ENCODE data around the gene HOXA4. TPM values are rescaled to one million over a fixed set of nuclear protein-coding genes. Genes with fewer than 3 reads are reported as not detected.

HOXA4 gene
- total RNA-seq, 1 experiment from 2014 or later, result 1.5 TPM

- no peaks in the 10 kb centered on the region for H3K9me3 ChIP-seq
- peaks cover 38% of the 10 kb centered on the region for H3K36me3 ChIP-seq
- H3K4me3 ChIP-seq, result peak overlapping the region; percentile 62
- no peak for DNase-seq
- H3K27me3 ChIP-seq, result no peaks in the 10 kb centered on the region
These were observed 31.4 kb upstream of the HOXA4 start for GRCh38 chr7:27161721-27162560.

DNA sequence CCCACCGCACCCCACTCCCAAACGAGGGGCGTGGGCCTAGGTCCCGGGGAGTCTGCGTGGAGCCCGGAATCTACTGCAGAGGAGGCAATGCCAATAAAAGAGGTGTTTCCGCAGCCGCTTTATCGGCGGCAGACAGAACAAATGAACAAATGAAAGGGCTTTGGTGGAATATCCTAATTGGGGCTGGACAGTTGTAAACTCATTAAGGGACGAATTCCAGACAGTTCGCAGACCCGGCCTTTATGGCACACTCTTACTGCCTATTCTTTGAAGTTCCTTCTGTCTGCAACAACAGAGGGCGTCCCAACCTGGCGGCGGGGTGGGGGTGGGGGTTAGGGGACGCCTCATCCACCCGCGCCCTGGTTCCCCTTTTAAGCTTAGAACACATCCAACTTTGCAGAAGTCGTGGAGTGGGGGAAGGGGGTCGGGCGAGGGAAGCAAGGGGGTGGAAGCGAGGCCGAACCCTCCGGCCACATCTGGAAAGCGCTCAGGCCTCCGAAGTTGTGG, 30.7 kb upstream of the HOXA4 start:
- Histone ChIP-seq H3K4me3 (peak overlapping the region; percentile 46), H3K9me3 (no peaks in the 10 kb centered on the region), H3K36me3 (peaks cover 34% of the 10 kb centered on the region), H3K27me3 (no peaks in the 10 kb centered on the region)
- DNase-seq, result peak; percentile 39

GRCh38 chr7:27160546-27161213, 30.1 kb upstream of the HOXA4 start:
- DNase-seq, result peak; percentile 76
- H3K9me3 ChIP-seq, result no peaks in the 10 kb centered on the region
- peaks cover 34% of the 10 kb centered on the region for H3K36me3 ChIP-seq
- peak overlapping the region; percentile 46 for H3K4me3 ChIP-seq
- no peaks in the 10 kb centered on the region for H3K27me3 ChIP-seq

- DNase-seq, result no peak
- Histone ChIP-seq H3K27me3 (no peaks in the 10 kb centered on the region), H3K36me3 (peaks cover 33% of the 10 kb centered on the region), H3K9me3 (no peaks in the 10 kb centered on the region), H3K4me3 (peak overlapping the region; percentile 46; the same call in 1 of the 2 replicates)
These were observed 29.6 kb upstream of the HOXA4 start for GRCh38 chr7:27160145-27160545.

- no peak overlapping the region for H3K4me3 ChIP-seq
- DNase-seq, result no peak
- peaks cover 26% of the 10 kb centered on the region for H3K36me3 ChIP-seq
- no peaks in the 10 kb centered on the region for H3K27me3 ChIP-seq
- no peaks in the 10 kb centered on the region for H3K9me3 ChIP-seq
These were observed 28.9 kb upstream of the HOXA4 start for GRCh38 chr7:27159266-27160144.

GRCh38 chr7:27158436-27159265, 28.1 kb upstream of the HOXA4 start:
- no peaks in the 10 kb centered on the region for H3K27me3 ChIP-seq
- H3K36me3 ChIP-seq, result peaks cover 18% of the 10 kb centered on the region
- no peak for DNase-seq
- H3K4me3 ChIP-seq, result no peak overlapping the region
- H3K9me3 ChIP-seq, result no peaks in the 10 kb centered on the region

DNA sequence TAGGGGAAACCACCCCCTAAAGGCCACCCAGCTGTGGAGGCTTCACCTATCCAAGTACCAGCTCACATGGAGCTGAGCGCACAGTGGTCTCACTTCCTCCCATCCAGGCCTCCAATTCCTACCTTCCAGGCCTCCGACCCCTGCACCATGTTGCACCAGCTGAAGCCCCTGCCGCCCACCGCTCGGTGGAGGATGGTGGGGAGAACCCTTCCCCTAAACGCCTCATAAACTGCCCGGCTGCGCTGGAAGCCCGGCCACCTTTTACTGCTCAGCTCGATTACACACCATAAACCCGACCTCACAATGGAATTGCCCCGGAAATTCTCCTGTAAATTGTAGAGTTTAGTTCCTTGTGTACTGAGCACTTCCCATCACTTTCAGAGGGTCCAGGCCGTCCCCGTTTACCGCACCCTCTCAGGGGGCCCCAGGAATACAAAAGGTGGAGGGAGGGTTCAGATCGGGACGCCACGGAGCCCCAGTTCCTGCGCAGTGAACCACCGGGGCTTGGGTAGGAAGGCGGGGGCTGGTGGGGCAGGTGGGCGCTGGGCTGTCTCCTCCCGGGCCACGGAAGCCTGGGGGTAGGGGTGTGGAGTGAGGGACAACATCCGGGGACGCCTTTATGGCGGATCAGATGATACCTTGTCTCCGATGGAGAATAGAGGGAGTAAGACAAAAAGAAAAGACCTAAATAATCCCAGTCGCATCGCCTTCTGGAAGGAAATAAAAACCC, 27.3 kb upstream of the HOXA4 start:
- Histone ChIP-seq H3K9me3 (no peaks in the 10 kb centered on the region), H3K36me3 (peaks cover 10% of the 10 kb centered on the region), H3K27me3 (no peaks in the 10 kb centered on the region), H3K4me3 (no peak overlapping the region)
- DNase-seq, result no peak

- DNase-seq, result no peak
- Histone ChIP-seq H3K9me3 (no peaks in the 10 kb centered on the region), H3K27me3 (no peaks in the 10 kb centered on the region), H3K4me3 (peak overlapping the region; percentile 83), H3K36me3 (peaks cover 5% of the 10 kb centered on the region; the same call in 1 of the 2 replicates)
These were observed 26.6 kb upstream of the HOXA4 start for GRCh38 chr7:27156916-27157701.

DNA sequence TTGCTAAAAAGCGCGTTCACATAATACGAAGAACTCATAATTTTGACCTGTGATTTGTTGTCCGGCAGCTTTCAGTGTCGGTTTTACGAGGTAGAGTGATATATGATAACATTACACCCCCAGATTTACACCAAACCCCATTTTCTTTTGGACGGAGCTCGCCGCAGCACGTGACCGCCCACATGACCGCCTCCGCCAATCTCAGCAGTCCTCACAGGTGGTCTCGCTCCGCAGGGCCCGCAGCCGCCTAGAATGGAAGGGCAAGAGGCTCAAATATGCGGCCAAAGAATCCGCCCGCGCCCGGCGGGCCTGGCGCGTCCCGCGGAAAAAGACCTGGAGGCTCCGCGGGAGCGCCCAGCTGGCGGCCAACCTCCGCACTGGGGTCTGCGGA, 25.9 kb upstream of the HOXA4 start, which contains the start of gene HOXA7:
Gene HOXA7, minus strand, starts transcription at position 168 of the 391 bp plus-strand sequence. Its CDS starts 130 bp downstream, at position 38.
- Histone ChIP-seq H3K36me3 (no peaks in the 10 kb centered on the region), H3K9me3 (no peaks in the 10 kb centered on the region), H3K4me3 (peak within 1 kb of the TSS; percentile 83), H3K27me3 (no peaks in the 10 kb centered on the region)
- peak; percentile 86 for DNase-seq

- DNase-seq, result peak; percentile 47
These were observed 25.4 kb upstream of the HOXA4 start for GRCh38 chr7:27155816-27156507.

GRCh38 chr7:27154901-27155815, 24.6 kb upstream of the HOXA4 start:
- Histone ChIP-seq H3K4me3 (peak overlapping the region; percentile 83), H3K36me3 (no peaks in the 10 kb centered on the region), H3K9me3 (no peaks in the 10 kb centered on the region), H3K27me3 (no peaks in the 10 kb centered on the region)
- DNase-seq, result no peak

More at GRCh38 chr7:27155816-27156507, 25.4 kb upstream of the HOXA4 start:
- H3K36me3 ChIP-seq, result no peaks in the 10 kb centered on the region
- H3K27me3 ChIP-seq, result no peaks in the 10 kb centered on the region
- peak overlapping the region; percentile 83 for H3K4me3 ChIP-seq
- no peaks in the 10 kb centered on the region for H3K9me3 ChIP-seq

- no peak for DNase-seq
- no peak overlapping the region for H3K4me3 ChIP-seq
- H3K36me3 ChIP-seq, result no peaks in the 10 kb centered on the region
These were observed 23.8 kb upstream of the HOXA4 start for GRCh38 chr7:27154369-27154768.

DNA sequence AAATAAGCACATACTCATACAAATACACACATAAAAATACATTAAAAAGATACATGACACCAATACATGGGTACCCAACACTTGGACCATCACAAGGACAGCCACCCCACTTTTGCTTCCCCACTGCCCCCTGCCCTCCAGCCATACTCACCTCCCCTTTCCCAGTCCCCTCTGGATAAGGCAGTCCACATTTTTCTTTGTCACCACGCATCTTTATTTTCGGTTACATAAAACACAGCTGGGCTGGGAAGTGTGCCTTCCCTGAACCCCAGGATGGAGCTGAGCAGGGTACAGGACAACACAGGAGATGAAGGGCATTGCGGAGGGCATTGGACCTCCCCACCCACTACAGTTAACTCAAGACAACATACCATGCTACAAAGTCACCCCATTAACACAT, 23.0 kb upstream of the HOXA4 start:
- no peaks in the 10 kb centered on the region for H3K36me3 ChIP-seq
- no peaks in the 10 kb centered on the region for H3K27me3 ChIP-seq
- H3K4me3 ChIP-seq, result no peak overlapping the region
- H3K9me3 ChIP-seq, result no peaks in the 10 kb centered on the region
- no peak for DNase-seq

More at GRCh38 chr7:27154369-27154768, 23.8 kb upstream of the HOXA4 start:
- no peaks in the 10 kb centered on the region for H3K27me3 ChIP-seq
- no peaks in the 10 kb centered on the region for H3K9me3 ChIP-seq
